Muscle of back (tissue), 11 donors: ENCODE data around the gene ZBTB44. TPM values are rescaled to one million over a fixed set of nuclear protein-coding genes. Genes with fewer than 3 reads are reported as not detected.
"Not testable (repeated sequence)": the region's sequence is repeated elsewhere in the genome, so short reads cannot be mapped to it uniquely, and the experiment has no call there.

ENCODE experiments used
- DNase-seq, 3 donors: peaks; one replicate each; pipeline versions ENCODE4 v3.0.0 to v3.0.0-alpha.2; 2013
- polyA plus RNA-seq, 10 donors: library from polyadenylated mRNA; unstranded; fragments of 120-200 nt; gene quantifications; one replicate each; pipeline ENCODE4 v1.2.1, GENCODE V29; 2013; ENCODE audit not compliant: insufficient read length in 10 of 10

The ZBTB44 gene
- polyA plus RNA-seq, 10 donors: 23.6 to 39.4 (median 30.9) TPM

GRCh38 chr11:130313383-130314183 is 1.1 kb downstream of the ZBTB44 start:
- DNase-seq: peak in 1 of 3 donors; percentile 38

GRCh38 chr11:130312046-130312445 is 2.7 kb downstream of the ZBTB44 start:
- DNase-seq: no peak

- no peak for DNase-seq
These were observed 4.1 kb downstream of the ZBTB44 start for GRCh38 chr11:130310622-130311021.

- no peak for DNase-seq
These were observed 5.8 kb downstream of the ZBTB44 start for GRCh38 chr11:130308886-130309285.

- no peak for DNase-seq
These were observed 6.7 kb downstream of the ZBTB44 start for GRCh38 chr11:130308059-130308458.

- DNase-seq: no peak
These were observed 10.1 kb downstream of the ZBTB44 start for GRCh38 chr11:130304651-130305050.

- DNase-seq: no peak
These were observed 13.7 kb downstream of the ZBTB44 start for GRCh38 chr11:130301002-130301401.

GRCh38 chr11:130300567-130300966 is 14.2 kb downstream of the ZBTB44 start:
- DNase-seq: no peak

GRCh38 chr11:130299978-130300377 is 14.7 kb downstream of the ZBTB44 start:
- DNase-seq: no peak

GRCh38 chr11:130295657-130296056 is 19.1 kb downstream of the ZBTB44 start:
- DNase-seq: no peak

GRCh38 chr11:130282111-130282510 is 32.6 kb downstream of the ZBTB44 start:
- DNase-seq: no peak

- not testable (repeated sequence) for DNase-seq
These were observed 33.4 kb downstream of the ZBTB44 start for GRCh38 chr11:130281341-130281740.

GRCh38 chr11:130279989-130280388 is 34.7 kb downstream of the ZBTB44 start:
- no peak for DNase-seq

GRCh38 chr11:130278745-130279144 is 36.0 kb downstream of the ZBTB44 start:
- DNase-seq: no peak

- DNase-seq: no peak
These were observed 36.6 kb downstream of the ZBTB44 start for GRCh38 chr11:130278151-130278550.

- DNase-seq: no peak
These were observed 42.4 kb downstream of the ZBTB44 start for GRCh38 chr11:130272336-130272735.

- no peak for DNase-seq
These were observed 45.3 kb downstream of the ZBTB44 start for GRCh38 chr11:130269326-130269943.

- DNase-seq: no peak
These were observed 51.4 kb downstream of the ZBTB44 start for GRCh38 chr11:130263351-130263750.

- no peak for DNase-seq
These were observed 52.3 kb downstream of the ZBTB44 start for GRCh38 chr11:130262424-130262823.

GRCh38 chr11:130261571-130261970 is 53.1 kb downstream of the ZBTB44 start:
- no peak for DNase-seq

- no peak for DNase-seq
These were observed 54.0 kb downstream of the ZBTB44 start for GRCh38 chr11:130260742-130261141.

- DNase-seq: no peak
These were observed 54.6 kb downstream of the ZBTB44 start for GRCh38 chr11:130260080-130260627.

GRCh38 chr11:130251763-130252162 is 63.0 kb downstream of the ZBTB44 start:
- DNase-seq: not testable (repeated sequence)
